NCI-H2196 treated with DMSO at 0.1 percent for 48 hours (cell line): Measurements from ENCODE around the gene UCHL3.

ENCODE experiments used
- DNase-seq: peaks from one replicate; lab custom pipeline; 2025; ENCODE audit not compliant: unreplicated experiment; lab: John Stamatoyannopoulos, UW

The UCHL3 gene

GRCh38 chr13:75621147-75621546 lies 71.6 kb downstream of the UCHL3 start:
- DNase-seq, result no peak

- DNase-seq, result no peak
Measured at GRCh38 chr13:75628801-75629200, 79.2 kb downstream of the UCHL3 start.

- no peak for DNase-seq
Measured at GRCh38 chr13:75633285-75633684, 83.7 kb downstream of the UCHL3 start.

- no peak for DNase-seq
Measured at GRCh38 chr13:75635101-75635827, 85.7 kb downstream of the UCHL3 start.

- DNase-seq, result no peak
Measured at GRCh38 chr13:75635828-75636435, 86.3 kb downstream of the UCHL3 start, which contains the start of gene LMO7. Gene LMO7, plus strand, starts transcription at chr13:75636330. Its CDS starts 328 bp downstream, at chr13:75636658.

GRCh38 chr13:75636436-75637180 lies 87.0 kb downstream of the UCHL3 start:
- no peak for DNase-seq

- DNase-seq, result no peak
Measured at GRCh38 chr13:75637181-75637750, 87.7 kb downstream of the UCHL3 start.

- no peak for DNase-seq
Measured at GRCh38 chr13:75639454-75639853, 89.9 kb downstream of the UCHL3 start.

- DNase-seq, result no peak
Measured at GRCh38 chr13:75641026-75641425, 91.4 kb downstream of the UCHL3 start.

- DNase-seq, result no peak
Measured at GRCh38 chr13:75643182-75643581, 93.6 kb downstream of the UCHL3 start.

GRCh38 chr13:75643693-75644092 lies 94.1 kb downstream of the UCHL3 start:
- DNase-seq, result no peak

GRCh38 chr13:75645141-75645540 lies 95.5 kb downstream of the UCHL3 start:
- DNase-seq, result no peak

- no peak for DNase-seq
Measured at GRCh38 chr13:75647126-75647784, 97.7 kb downstream of the UCHL3 start.

GRCh38 chr13:75648446-75648845 lies 98.9 kb downstream of the UCHL3 start:
- no peak for DNase-seq

- DNase-seq, result no peak
Measured at GRCh38 chr13:75651013-75651412, 101.4 kb downstream of the UCHL3 start.

- DNase-seq, result no peak
Measured at GRCh38 chr13:75652726-75653125, 103.1 kb downstream of the UCHL3 start.
